ENCODE data around the gene SLC14A1. TPM values are rescaled to one million over a fixed set of nuclear protein-coding genes. Genes with fewer than 3 reads are reported as not detected.

SLC14A1 gene
- total RNA-seq, 4 donors from 2014 or later = 3.0 to 16.0 (median 10.1) TPM

DNA sequence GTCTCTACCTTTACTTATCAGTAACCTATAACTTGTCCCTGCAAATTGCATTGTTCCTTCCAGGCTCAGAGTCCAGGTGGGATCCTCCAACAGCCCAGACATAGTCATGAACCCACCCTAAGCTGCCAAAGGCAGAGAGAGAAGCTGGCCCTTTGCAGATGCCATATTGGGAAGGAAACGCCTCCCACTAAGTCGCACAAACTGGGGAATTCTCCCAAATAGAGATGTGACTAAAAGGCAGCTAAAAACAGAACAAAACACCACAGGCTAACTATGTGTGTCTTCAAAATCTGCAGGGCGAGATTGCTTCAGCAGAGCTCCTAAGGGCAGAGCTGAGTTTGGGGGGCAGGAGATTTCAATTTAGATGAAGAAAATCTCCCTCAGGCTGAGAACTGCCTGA, 63.0 kb downstream of the SLC14A1 start:
- TF ChIP-seq EP300 (IDR thresholded peaks at IDR 0.05) (no peak), POLR2AphosphoS5 (IDR thresholded peaks at IDR 0.05) (no peak), POLR2A (IDR thresholded peaks at IDR 0.05) (no peak), CTCF (IDR thresholded peaks at IDR 0.05) (no peak)
- Histone ChIP-seq H3K9me3 (no peaks in the 10 kb centered on the region), H3K4me3 (no peak overlapping the region), H3K4me1 (no peaks in the 10 kb centered on the region), H3K27ac (no peak overlapping the region), H3K36me3 (no peaks in the 10 kb centered on the region), H3K27me3 (no peaks in the 10 kb centered on the region)
- DNase-seq (ENCODE audit: low spot score in 2 of 2) = no peak
- WGBS = 97% methylated on average over 3 of the region's 3 CpGs

DNA sequence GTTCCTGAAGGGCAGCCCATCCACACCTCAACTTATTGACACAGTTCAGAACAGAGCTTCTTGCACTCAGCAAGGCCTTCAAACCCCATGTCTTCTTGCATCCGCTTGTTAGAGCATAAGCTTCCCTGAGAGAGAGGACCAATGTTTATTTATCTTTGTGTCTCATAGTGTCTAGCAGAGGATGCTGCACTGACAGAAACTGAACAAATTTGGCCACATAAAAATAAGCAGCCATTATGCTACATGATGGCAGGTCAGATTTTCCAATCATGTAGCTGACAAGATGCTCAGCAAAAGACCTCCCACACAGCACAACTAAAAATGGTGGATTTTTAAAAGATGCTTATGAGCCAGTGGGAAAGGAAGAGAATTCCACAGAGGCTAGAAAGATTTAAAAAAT, 63.4 kb downstream of the SLC14A1 start:
- no peaks in the 10 kb centered on the region for H3K4me1 ChIP-seq
- H3K36me3 ChIP-seq = no peaks in the 10 kb centered on the region
- no peak for TF ChIP-seq CTCF (IDR thresholded peaks at IDR 0.05)
- TF ChIP-seq POLR2A (IDR thresholded peaks at IDR 0.05) = no peak
- no peak for TF ChIP-seq EP300 (IDR thresholded peaks at IDR 0.05)
- no peak for TF ChIP-seq POLR2AphosphoS5 (IDR thresholded peaks at IDR 0.05)
- no peak overlapping the region for H3K27ac ChIP-seq
- no peak for DNase-seq (ENCODE audit: low spot score in 2 of 2)
- WGBS = 100% methylated on average over 1 of the region's 1 CpG
- H3K9me3 ChIP-seq = no peaks in the 10 kb centered on the region
- H3K27me3 ChIP-seq = no peaks in the 10 kb centered on the region
- no peak overlapping the region for H3K4me3 ChIP-seq

DNA sequence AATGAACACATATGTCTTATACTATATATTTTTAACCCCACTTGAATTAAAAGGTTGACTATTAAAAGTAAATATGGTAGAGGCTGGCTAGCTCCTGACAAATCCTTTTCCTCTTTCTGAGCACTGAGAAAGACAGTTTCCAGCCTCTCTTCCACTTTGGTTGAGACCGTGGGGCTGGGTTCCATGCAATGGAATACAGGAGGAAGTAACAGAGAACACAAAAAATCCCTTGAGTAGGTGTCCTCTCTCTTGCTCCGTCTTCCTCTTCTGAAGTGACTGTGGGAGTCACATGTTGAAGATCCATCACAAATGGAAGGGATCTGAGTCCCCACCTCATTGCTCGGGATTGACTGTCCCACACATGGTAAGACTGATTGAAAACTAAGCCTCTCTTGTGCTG, 64.9 kb downstream of the SLC14A1 start:
- H3K36me3 ChIP-seq = no peaks in the 10 kb centered on the region
- no peaks in the 10 kb centered on the region for H3K9me3 ChIP-seq
- no peak overlapping the region for H3K4me3 ChIP-seq
- 96% methylated on average over 3 of the region's 3 CpGs for WGBS
- no peak for DNase-seq (ENCODE audit: low spot score in 2 of 2)
- no peak for TF ChIP-seq POLR2A (IDR thresholded peaks at IDR 0.05)
- no peak for TF ChIP-seq EP300 (IDR thresholded peaks at IDR 0.05)
- TF ChIP-seq POLR2AphosphoS5 (IDR thresholded peaks at IDR 0.05) = no peak
- no peak for TF ChIP-seq CTCF (IDR thresholded peaks at IDR 0.05)
- no peaks in the 10 kb centered on the region for H3K27me3 ChIP-seq
- peaks cover 2% of the 10 kb centered on the region for H3K4me1 ChIP-seq
- H3K27ac ChIP-seq = no peak overlapping the region

DNA sequence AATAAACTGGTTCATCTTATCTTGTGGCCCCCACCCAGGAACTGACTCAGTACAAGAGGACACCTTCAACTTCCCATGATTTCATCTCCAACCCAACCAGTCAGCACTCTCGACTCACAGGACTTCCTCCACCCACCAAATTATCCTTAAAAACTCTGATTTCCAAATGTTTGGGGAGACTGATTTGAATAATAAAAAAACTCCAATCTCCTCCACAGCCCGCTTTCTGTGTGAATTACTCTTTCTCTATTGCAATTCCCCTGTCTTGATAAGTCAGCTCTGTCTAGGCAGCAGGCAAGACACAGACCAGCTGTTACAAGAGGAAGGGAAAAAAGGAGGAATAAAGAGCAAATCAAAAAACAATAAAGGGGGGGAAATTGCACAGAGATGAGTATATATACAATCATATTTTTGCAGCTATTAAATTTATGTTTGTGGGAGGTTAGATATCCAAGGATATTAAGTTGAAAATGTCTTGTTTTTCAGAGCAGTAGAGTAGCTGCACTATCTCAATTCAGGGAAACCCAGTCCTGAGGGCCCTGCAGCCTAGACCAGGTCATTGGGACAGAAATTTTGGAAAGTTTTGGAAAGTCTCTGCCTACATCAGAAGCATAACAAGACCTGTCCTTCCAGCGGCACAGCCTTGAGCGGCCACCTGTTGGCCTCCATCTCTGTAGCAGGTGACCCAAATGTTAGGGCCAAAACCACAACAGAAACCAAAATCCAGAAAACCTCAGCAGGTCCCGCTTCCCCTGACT, 68.7 kb downstream of the SLC14A1 start:
- Histone ChIP-seq H3K4me1 (peaks cover 2% of the 10 kb centered on the region), H3K9me3 (no peaks in the 10 kb centered on the region), H3K27ac (no peak overlapping the region), H3K4me3 (no peak overlapping the region), H3K27me3 (no peaks in the 10 kb centered on the region), H3K36me3 (no peaks in the 10 kb centered on the region)
- WGBS = 62% methylated on average over 5 of the region's 5 CpGs
- DNase-seq (ENCODE audit: low spot score in 2 of 2) = no peak
- TF ChIP-seq CTCF (IDR thresholded peaks at IDR 0.05) (no peak), POLR2AphosphoS5 (IDR thresholded peaks at IDR 0.05) (no peak), POLR2A (IDR thresholded peaks at IDR 0.05) (no peak), EP300 (IDR thresholded peaks at IDR 0.05) (no peak)

DNA sequence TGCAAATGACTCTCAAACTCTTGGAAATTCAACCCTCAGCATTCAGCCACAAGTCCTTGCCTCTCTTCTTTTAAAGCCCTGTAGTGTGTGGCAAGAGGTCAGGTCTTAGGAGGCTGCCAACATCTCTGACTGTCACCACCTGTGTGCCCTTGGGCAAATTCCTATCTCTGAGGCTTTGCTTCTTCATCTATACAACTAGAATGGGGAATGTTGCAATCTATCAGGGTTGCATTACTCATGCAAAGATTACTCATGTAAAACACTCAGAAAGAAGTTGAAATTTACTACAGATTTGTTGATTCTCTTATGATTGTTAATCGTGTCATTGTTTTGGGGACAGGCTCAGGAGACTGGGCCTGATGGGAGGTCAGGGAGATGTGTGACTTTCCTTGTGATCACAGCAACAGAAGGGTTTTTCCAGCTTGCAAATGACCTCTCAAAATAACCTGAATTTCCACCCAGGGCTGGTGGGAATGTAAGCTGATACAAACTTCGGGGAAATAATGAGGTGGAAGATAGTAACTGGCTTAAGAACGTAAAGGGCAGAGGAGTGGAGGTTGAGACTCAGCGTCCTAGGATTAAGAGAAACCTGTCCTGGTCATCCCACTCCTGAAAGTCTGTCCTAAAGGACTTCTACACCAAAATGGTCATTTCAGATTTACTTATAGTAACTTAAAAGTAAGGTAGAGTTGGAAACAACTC, 69.4 kb downstream of the SLC14A1 start:
- TF ChIP-seq CTCF (IDR thresholded peaks at IDR 0.05) (no peak), POLR2A (IDR thresholded peaks at IDR 0.05) (no peak), EP300 (IDR thresholded peaks at IDR 0.05) (no peak), POLR2AphosphoS5 (IDR thresholded peaks at IDR 0.05) (no peak)
- no peaks in the 10 kb centered on the region for H3K9me3 ChIP-seq
- no peaks in the 10 kb centered on the region for H3K36me3 ChIP-seq
- H3K4me1 ChIP-seq = peaks cover 2% of the 10 kb centered on the region
- DNase-seq (ENCODE audit: low spot score in 2 of 2) = no peak
- H3K27me3 ChIP-seq = no peaks in the 10 kb centered on the region
- no peak overlapping the region for H3K4me3 ChIP-seq
- no peak overlapping the region for H3K27ac ChIP-seq
- WGBS = 29% methylated on average over 4 of the region's 4 CpGs

Data from suprapubic skin (tissue), 4 donors.